CD4-positive, alpha-beta memory T cell (primary cell): ENCODE results near the gene CERS2. TPM values are rescaled to one million over a fixed set of nuclear protein-coding genes. Genes with fewer than 3 reads are reported as not detected.

Source experiments
- CTCF ChIA-PET: fragments of 350-600 bp; sonication (Branson Sonifier 250); formaldehyde crosslinking; loops from one replicate; lab custom pipeline; 2021; ENCODE audit warnings: inconsistent platforms; ENCODE audit not compliant: partially characterized antibody; lab: Charles Lee
- POLR2A ChIA-PET: fragments of 350-600 bp; sonication (Branson Sonifier 250); formaldehyde crosslinking; loops from one replicate; lab custom pipeline; 2021; ENCODE audit not compliant: partially characterized antibody; lab: Charles Lee
- DNase-seq, 5 donors: peaks; one replicate each; pipeline versions ENCODE4 v3.0.0 to v3.0.0-alpha.2; 2020 to 2022; ENCODE audit warnings: mixed read lengths in 1 of 5
- H3K27ac ChIP-seq: one replicate; pipeline ENCODE4 v1.7.0; 2013; ENCODE audit warnings: low read depth, low read length
- H3K27me3 ChIP-seq: 2 replicates; pipeline ENCODE4 v1.7.0; 2013; ENCODE audit warnings: mild to moderate bottlenecking, low read length, moderate library complexity; ENCODE audit not compliant: insufficient read depth
- H3K36me3 ChIP-seq: 2 replicates; pipeline ENCODE4 v1.7.0; 2013; ENCODE audit warnings: mild to moderate bottlenecking, low read length, moderate library complexity; ENCODE audit not compliant: insufficient read depth
- H3K4me1 ChIP-seq: 2 replicates; pipeline ENCODE4 v1.7.0; 2013; ENCODE audit warnings: mild to moderate bottlenecking, low read length, moderate library complexity; ENCODE audit not compliant: insufficient read depth
- H3K4me3 ChIP-seq, 2 donors: one replicate each; pipeline ENCODE4 v1.7.0; 2013; ENCODE audit warnings: low read length in 2 of 2, mild to moderate bottlenecking in 1 of 2
- H3K9me3 ChIP-seq, 2 donors: one replicate each; pipeline ENCODE4 v1.7.0; 2013; ENCODE audit warnings: low read length in 2 of 2, control low read depth in 1 of 2; ENCODE audit not compliant: control insufficient read depth in 1 of 2
- H3K27ac Mint-ChIP-seq, 7 donors: one replicate each; pipeline ENCODE4 v1.8.0; 2020 to 2021; ENCODE audit warnings: mixed read lengths in 7 of 7, mild to moderate bottlenecking in 6 of 7, inconsistent platforms in 3 of 7, moderate library complexity in 3 of 7
- H3K27me3 Mint-ChIP-seq, 2 donors: one replicate each; pipeline ENCODE4 v1.8.0; 2020 to 2021; ENCODE audit warnings: mixed read lengths in 2 of 2
- H3K36me3 Mint-ChIP-seq, 2 donors: one replicate each; pipeline ENCODE4 v1.8.0; 2020 to 2021; ENCODE audit warnings: mixed read lengths in 2 of 2, inconsistent platforms in 1 of 2, mild to moderate bottlenecking in 1 of 2
- H3K4me1 Mint-ChIP-seq, 4 donors: one replicate each; pipeline ENCODE4 v1.8.0; 2020 to 2021; ENCODE audit warnings: mixed read lengths in 4 of 4, mild to moderate bottlenecking in 1 of 4
- H3K4me3 Mint-ChIP-seq, 8 donors: one replicate each; pipeline ENCODE4 v1.8.0; 2020 to 2021; ENCODE audit warnings: mixed read lengths in 8 of 8, mild to moderate bottlenecking in 7 of 8, moderate library complexity in 6 of 8, inconsistent platforms in 3 of 8
- H3K9me3 Mint-ChIP-seq, 8 donors: one replicate each; pipeline ENCODE4 v1.8.0; 2020 to 2021; ENCODE audit warnings: mixed read lengths in 8 of 8, mild to moderate bottlenecking in 5 of 8, inconsistent platforms in 3 of 8, moderate library complexity in 1 of 8
- intact Hi-C: fragments of 100-400 bp; cut with micrococcal nuclease; formaldehyde crosslinking; loops from one replicate; pipeline ENCODE4 v1.15.1; 2023
- polyA plus RNA-seq, 2 donors: library from polyadenylated mRNA; unstranded; fragments of 300-500 nt; fragmentation: Illumina TruSeq; gene quantifications; one replicate each; pipeline ENCODE4 v1.2.3, GENCODE V29; 2021
- total RNA-seq, 2 experiments: library from RNA; stranded (reverse); gene quantifications; one replicate each; pipeline ENCODE4 v1.2.3, GENCODE V29; 2021

Gene CERS2
- total and polyA plus RNA-seq, 4 experiments from 2014 or later, result 145 to 206 (median 166) TPM

- POLR2A ChIA-PET, result no interaction called here
- Mint-ChIP-seq H3K4me1 (peaks cover 6 to 24% (median 8%) of the 10 kb centered on the region in 4 donors), H3K4me3 (no peak overlapping the region), H3K27ac (peak overlapping the region in 2 of 7 donors; percentile 54 to 59), H3K27me3 (no peaks in the 10 kb centered on the region), H3K36me3 (peaks cover 53 to 76% of the 10 kb centered on the region in 2 donors), H3K9me3 (peaks cover 0 to 1% (median 0%) of the 10 kb centered on the region in 8 donors)
- intact Hi-C loops, result no loop called here
- Histone ChIP-seq H3K9me3 (no peaks in the 10 kb centered on the region), H3K36me3 (peaks cover 49% of the 10 kb centered on the region), H3K27me3 (no peaks in the 10 kb centered on the region), H3K4me3 (no peak overlapping the region), H3K4me1 (peaks cover 10% of the 10 kb centered on the region), H3K27ac (no peak overlapping the region)
- DNase-seq, result no peak
- CTCF ChIA-PET, result interaction anchor here (0.8 to 1.5 kb wide), 3 partner anchors 8 to 14 kb away, joined by 3 to 4 read pairs (median 3); partner anchors contain the start of gene CERS2
Observed at GRCh38 chr1:150966011-150966410, 8.6 kb downstream of the CERS2 start.

- intact Hi-C loops, result no loop called here
- Mint-ChIP-seq H3K27ac (peak overlapping the region in 5 of 7 donors; percentile 8 to 59 (median 54)), H3K4me3 (no peak overlapping the region), H3K4me1 (peaks cover 2 to 19% (median 5%) of the 10 kb centered on the region in 4 donors), H3K36me3 (peaks cover 55 to 80% of the 10 kb centered on the region in 2 donors), H3K9me3 (peaks cover 0 to 1% (median 0%) of the 10 kb centered on the region in 8 donors), H3K27me3 (no peaks in the 10 kb centered on the region)
- Histone ChIP-seq H3K27me3 (no peaks in the 10 kb centered on the region), H3K9me3 (no peaks in the 10 kb centered on the region), H3K27ac (no peak overlapping the region), H3K36me3 (peaks cover 53% of the 10 kb centered on the region), H3K4me1 (peaks cover 6% of the 10 kb centered on the region), H3K4me3 (no peak overlapping the region)
- ChIA-PET POLR2A (interaction anchor here (0.6 to 2.0 kb wide), 2 partner anchors 8 to 45 kb away, joined by 3 to 8 read pairs; no protein-coding TSS in a partner anchor), CTCF (interaction anchor here (0.8 to 1.5 kb wide), 3 partner anchors 8 to 15 kb away, joined by 3 to 4 read pairs (median 3); partner anchors contain the start of gene CERS2)
- DNase-seq, result no peak
Observed at GRCh38 chr1:150965605-150966004, 9.0 kb downstream of the CERS2 start.

- peaks cover 0 to 13% (median 4%) of the 10 kb centered on the region in 4 donors for H3K4me1 Mint-ChIP-seq
Observed at GRCh38 chr1:150964164-150964489, 10.5 kb downstream of the CERS2 start.

GRCh38 chr1:150963321-150964163 lies 11.1 kb downstream of the CERS2 start:
- Mint-ChIP-seq H3K4me3 (no peak overlapping the region), H3K4me1 (peaks cover 0 to 13% (median 3%) of the 10 kb centered on the region in 4 donors), H3K36me3 (peaks cover 62 to 88% of the 10 kb centered on the region in 2 donors), H3K27me3 (no peaks in the 10 kb centered on the region), H3K27ac (peak overlapping the region; percentile 6 to 75 (median 45)), H3K9me3 (peaks cover 0 to 1% (median 0%) of the 10 kb centered on the region in 8 donors)
- no peaks in the 10 kb centered on the region for H3K9me3 ChIP-seq
- POLR2A ChIA-PET, result interaction anchor here (0.8 to 2.0 kb wide), 3 partner anchors 10 to 11 kb away, joined by 3 to 8 read pairs (median 5); partner anchors contain the start of gene CERS2
- H3K4me1 ChIP-seq, result no peaks in the 10 kb centered on the region
- H3K36me3 ChIP-seq, result peaks cover 63% of the 10 kb centered on the region
- DNase-seq, result no peak
- CTCF ChIA-PET, result interaction anchor here (0.6 to 1.4 kb wide), 4 partner anchors 10 to 192 kb away, joined by 3 to 4 read pairs (median 3); no protein-coding TSS in a partner anchor
- intact Hi-C loops, result no loop called here
- H3K4me3 ChIP-seq, result no peak overlapping the region
- H3K27me3 ChIP-seq, result no peaks in the 10 kb centered on the region
- no peak overlapping the region for H3K27ac ChIP-seq

More at GRCh38 chr1:150964164-150964489, 10.5 kb downstream of the CERS2 start:
- peak overlapping the region in 2 of 7 donors; percentile 12 to 63 for H3K27ac Mint-ChIP-seq
- H3K36me3 Mint-ChIP-seq, result peaks cover 64 to 89% of the 10 kb centered on the region in 2 donors
- H3K4me1 ChIP-seq, result no peaks in the 10 kb centered on the region
- H3K27me3 ChIP-seq, result no peaks in the 10 kb centered on the region
- ChIA-PET CTCF (no interaction called here), POLR2A (interaction anchor here (2.0 kb wide), 1 partner anchor 10 kb away, joined by 8 read pairs; no protein-coding TSS in a partner anchor)
- H3K36me3 ChIP-seq, result peaks cover 61% of the 10 kb centered on the region
- no peaks in the 10 kb centered on the region for H3K27me3 Mint-ChIP-seq
- no peak overlapping the region for H3K27ac ChIP-seq
- peaks cover 0 to 1% (median 0%) of the 10 kb centered on the region in 8 donors for H3K9me3 Mint-ChIP-seq
- H3K4me3 ChIP-seq, result no peak overlapping the region
- DNase-seq, result no peak
- H3K9me3 ChIP-seq, result no peaks in the 10 kb centered on the region
- intact Hi-C loops, result no loop called here
- no peak overlapping the region for H3K4me3 Mint-ChIP-seq

GRCh38 chr1:150961756-150962155 lies 12.9 kb downstream of the CERS2 start:
- ChIA-PET CTCF (no interaction called here), POLR2A (no interaction called here)
- Histone ChIP-seq H3K9me3 (no peaks in the 10 kb centered on the region), H3K36me3 (peaks cover 45% of the 10 kb centered on the region), H3K27me3 (no peaks in the 10 kb centered on the region), H3K4me1 (no peaks in the 10 kb centered on the region), H3K4me3 (no peak overlapping the region), H3K27ac (no peak overlapping the region)
- intact Hi-C loops, result no loop called here
- peaks cover 49 to 82% of the 10 kb centered on the region in 2 donors for H3K36me3 Mint-ChIP-seq
- peaks cover 0 to 10% (median 3%) of the 10 kb centered on the region in 4 donors for H3K4me1 Mint-ChIP-seq
- no peak overlapping the region for H3K4me3 Mint-ChIP-seq
- no peaks in the 10 kb centered on the region for H3K27me3 Mint-ChIP-seq
- H3K27ac Mint-ChIP-seq, result peak overlapping the region in 1 of 7 donors; percentile 12
- DNase-seq, result no peak
- H3K9me3 Mint-ChIP-seq, result no peaks in the 10 kb centered on the region

GRCh38 chr1:150960646-150961045 lies 14.0 kb downstream of the CERS2 start:
- no peaks in the 10 kb centered on the region for H3K27me3 ChIP-seq
- Mint-ChIP-seq H3K4me1 (peaks cover 0 to 10% (median 2%) of the 10 kb centered on the region in 4 donors), H3K36me3 (peaks cover 42 to 77% of the 10 kb centered on the region in 2 donors), H3K9me3 (no peaks in the 10 kb centered on the region), H3K4me3 (no peak overlapping the region), H3K27ac (peak overlapping the region in 2 of 7 donors; percentile 27 to 51), H3K27me3 (no peaks in the 10 kb centered on the region)
- ChIA-PET POLR2A (no interaction called here), CTCF (no interaction called here)
- DNase-seq, result no peak
- peaks cover 34% of the 10 kb centered on the region for H3K36me3 ChIP-seq
- no peak overlapping the region for H3K27ac ChIP-seq
- no peak overlapping the region for H3K4me3 ChIP-seq
- intact Hi-C loops, result no loop called here
- H3K4me1 ChIP-seq, result no peaks in the 10 kb centered on the region
- no peaks in the 10 kb centered on the region for H3K9me3 ChIP-seq

- Mint-ChIP-seq H3K27me3 (no peaks in the 10 kb centered on the region), H3K9me3 (no peaks in the 10 kb centered on the region), H3K36me3 (peaks cover 44 to 73% of the 10 kb centered on the region in 2 donors), H3K27ac (no peak overlapping the region), H3K4me3 (no peak overlapping the region), H3K4me1 (peaks cover 0 to 8% (median 2%) of the 10 kb centered on the region in 4 donors)
- ChIA-PET CTCF (interaction anchor here (0.6 to 2.7 kb wide), 5 partner anchors 11 to 593 kb away, joined by 3 to 19 read pairs (median 5); no protein-coding TSS in a partner anchor), POLR2A (interaction anchor here (0.6 to 1.9 kb wide), 3 partner anchors 13 to 26 kb away, joined by 3 to 6 read pairs (median 5); no protein-coding TSS in a partner anchor)
- Histone ChIP-seq H3K27ac (no peak overlapping the region), H3K9me3 (no peaks in the 10 kb centered on the region), H3K4me3 (no peak overlapping the region), H3K4me1 (no peaks in the 10 kb centered on the region), H3K27me3 (no peaks in the 10 kb centered on the region), H3K36me3 (peaks cover 37% of the 10 kb centered on the region)
- intact Hi-C loops, result no loop called here
- no peak for DNase-seq
Observed at GRCh38 chr1:150957666-150958065, 17.0 kb downstream of the CERS2 start.
